Heart left ventricle (tissue), 16 donors: ENCODE measurements around the gene DCDC1. TPM values are rescaled to one million over a fixed set of nuclear protein-coding genes. Genes with fewer than 3 reads are reported as not detected.

Experiments used
- ATAC-seq, 4 donors: fragments of 200-7000 bp; cut with Tn5 transposase; one replicate each; pipeline ENCODE4 v1.9.1; 2020 to 2022; ENCODE audit warnings: moderate library complexity in 4 of 4, mild to moderate bottlenecking in 3 of 4, moderate number of reproducible peaks in 1 of 4
- DNase-seq, 5 donors: peaks; one replicate each; pipeline ENCODE4 v3.0.0-alpha.2; 2020
- H3K27ac ChIP-seq, 12 donors: fragments of 200-600 bp; sonication (generic) in 4 of 12; one replicate each; pipeline versions ENCODE4 v1.5.0 to v1.8.0; 2016 to 2022; ENCODE audit warnings: mild to moderate bottlenecking in 2 of 12
- H3K27me3 ChIP-seq, 9 donors: fragments of 200-600 bp; sonication (generic) in 2 of 9; one replicate each; pipeline versions ENCODE4 v1.5.1 to v1.8.0; 2016 to 2022; ENCODE audit warnings: mild to moderate bottlenecking in 3 of 9
- H3K36me3 ChIP-seq, 9 donors: fragments of 200-600 bp; sonication (generic) in 2 of 9; one replicate each; pipeline versions ENCODE4 v1.5.0 to v1.8.0; 2018 to 2022; ENCODE audit warnings: mild to moderate bottlenecking in 2 of 9
- H3K4me1 ChIP-seq, 12 donors: fragments of 200-600 bp; sonication (generic) in 4 of 12; one replicate each; pipeline versions ENCODE4 v1.5.0 to v1.8.0; 2016 to 2022; ENCODE audit warnings: mild to moderate bottlenecking in 3 of 12
- H3K4me3 ChIP-seq, 12 donors: fragments of 200-600 bp; sonication (generic) in 4 of 12; one replicate each; pipeline versions ENCODE4 v1.5.0 to v1.8.0; 2017 to 2022; ENCODE audit warnings: mild to moderate bottlenecking in 9 of 12, moderate library complexity in 4 of 12
- H3K9me3 ChIP-seq, 12 donors: fragments of 200-600 bp; sonication (generic) in 4 of 12; one replicate each; pipeline versions ENCODE4 v1.5.0 to v1.8.0; 2016 to 2022; ENCODE audit warnings: mild to moderate bottlenecking in 1 of 12
- CTCF ChIP-seq, 12 donors: fragments of 200-600 bp; sonication (generic) in 4 of 12; IDR thresholded peaks; one replicate each; pipeline versions ENCODE4 v1.5.0 to v1.8.0; 2018 to 2022; ENCODE audit warnings: antibody characterized with exemption in 12 of 12, mild to moderate bottlenecking in 5 of 12
- POLR2A ChIP-seq, 2 donors: fragments of 450-650 bp; IDR thresholded peaks; one replicate each; pipeline ENCODE4 v1.6.1; 2017; ENCODE audit warnings: antibody characterized with exemption in 2 of 2, mild to moderate bottlenecking in 2 of 2, moderate library complexity in 2 of 2
- WGBS, 4 donors: extraction: QIAGEN DNeasy Blood & Tissue Kit in 2 of 4; methylation state at CpG; one replicate each; pipeline versions ENCODE4 v1.1.5 to v1.1.7; 2013 to 2018; 5-methylcytosine and 5-hydroxymethylcytosine counted together
- intact Hi-C, 10 donors: fragments of 100-400 bp; cut with DNase I; formaldehyde crosslinking; loops; one replicate each; pipeline versions ENCODE4 v1.11.1 to v1.14.2; 2022
- polyA plus RNA-seq, 2 donors: library from polyadenylated mRNA; stranded (reverse); fragments of 200-250 nt; gene quantifications; one replicate each; pipeline ENCODE4 v1.2.3, GENCODE V29; 2013
- total RNA-seq, 9 donors: library from RNA; depleted of rRNA in 2 of 9; stranded (reverse); fragments of >200 nt in 2 of 9; fragmentation: NEBNext Ultra II Directional in 3 of 9; extraction: Animal tissue kit (Norgen Biotek cat#: 25700) in 3 of 9; gene quantifications; one replicate each; pipeline versions ENCODE4 v1.1.0 to v1.2.4, GENCODE V29; 2016 to 2023
- donor health status: ischemic (EF 13 %, LVEDD 7.1; RV severe dilation, severe dysfunction).
- donor health status: healthy with polysubstance abuse.
- donor health status: DM: no; HTN: yes; CAD: no.
- donor health status: DM: no; HTN: no; CAD: no.
- donor health status: ischemic (EF 25% LVEDD 6.9; RV normal size, moderate dysfunction).
- donor health status: ischemic (EF 25% LVEDD 5.7; RV mildly dilated, moderate dysfunction).
- donor health status: healthy.
- donor health status: DM: yes; HTN: yes; CAD: no.
- donor health status: ischemic (EF 35%, LVEDD 5.7; RV mildly dilated, moderate dysfunction).
- donor health status: nonischemic (EF 11% LVEDD 7.7; RV severe dilation, severe dysfunction).
- donor health status: DM: yes; HTN: yes; CAD: no.
- donor health status: PGD.
- donor health status: ischemic (EF 29% LVEDD 5.4; RV normal size, mild dysfunction).
- donor health status: nonischemic (EF 23%, LVEDD 6.1; RV moderate dilation, normal function).

Gene DCDC1
- total and polyA plus RNA-seq, 11 donors = 0.07 to 1.0 (median 0.12) TPM; not detected in 7

- peaks cover 0 to 9% (median 0%) of the 10 kb centered on the region in 12 donors for H3K4me1 ChIP-seq
- intact Hi-C loops = loop anchor here (2.0 to 10.0 kb wide), 15 partner anchors 59 to 1572 kb away; partner anchors contain the start of gene MPPED2 (in 3 of the 10)
- no peak for ATAC-seq
- H3K27ac ChIP-seq = no peak overlapping the region
- 82 to 92% (median 88%) methylated on average over 4 of the region's 4 CpGs for WGBS, 4 donors
- H3K9me3 ChIP-seq = no peaks in the 10 kb centered on the region
- no peak for TF ChIP-seq POLR2A (IDR thresholded peaks at IDR 0.05)
- no peak for TF ChIP-seq CTCF (IDR thresholded peaks at IDR 0.05)
- no peaks in the 10 kb centered on the region for H3K36me3 ChIP-seq
- DNase-seq = no peak
- H3K4me3 ChIP-seq = no peak overlapping the region
- H3K27me3 ChIP-seq = no peaks in the 10 kb centered on the region
Observed at GRCh38 chr11:30916764-30917163, 452.8 kb downstream of the DCDC1 start.

DNA sequence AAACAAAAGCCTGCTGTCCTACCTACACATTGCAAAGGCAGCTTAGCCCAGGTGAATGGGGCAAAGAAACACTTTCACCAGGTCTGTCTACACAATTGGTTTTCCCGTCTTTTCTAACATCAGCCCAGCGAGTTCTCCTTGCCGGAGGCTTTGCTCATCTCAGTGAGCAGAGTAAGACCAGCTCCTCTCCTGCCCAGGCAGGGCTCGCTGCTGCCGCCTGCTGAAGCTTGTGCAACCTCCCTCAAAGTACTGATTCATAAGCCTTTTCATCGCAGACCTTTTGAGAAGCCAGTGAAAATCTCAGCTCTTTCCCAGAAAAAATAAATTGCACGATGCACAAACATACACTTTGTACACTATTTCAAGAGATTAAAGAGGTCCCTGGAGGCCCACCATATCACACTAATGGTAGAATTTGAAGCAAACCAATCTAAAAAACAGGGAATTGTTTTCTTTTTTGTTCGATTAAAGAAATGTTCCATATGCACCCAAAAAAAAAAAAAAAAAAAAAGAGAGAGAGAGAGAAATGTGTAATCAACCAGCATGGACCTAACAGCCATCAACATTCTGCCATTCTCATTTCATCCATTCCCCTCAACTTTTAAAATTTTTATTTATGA is 455.3 kb downstream of the DCDC1 start:
- H3K9me3 ChIP-seq = no peaks in the 10 kb centered on the region
- no peak overlapping the region for H3K4me3 ChIP-seq
- H3K4me1 ChIP-seq = peaks cover 0 to 4% (median 0%) of the 10 kb centered on the region in 12 donors
- H3K27me3 ChIP-seq = no peaks in the 10 kb centered on the region
- DNase-seq (peak; percentile 51 to 80 (median 65)), ATAC-seq (peak; percentile 47 to 90 (median 81))
- no peak overlapping the region for H3K27ac ChIP-seq
- TF ChIP-seq CTCF (IDR thresholded peaks at IDR 0.05) (peak; percentile 59 to 83 (median 68)), POLR2A (IDR thresholded peaks at IDR 0.05) (no peak)
- 9 to 19% (median 14%) methylated on average over 8 of the region's 8 CpGs for WGBS, 4 donors
- intact Hi-C loops = loop anchor here (5.0 to 10.0 kb wide), 11 partner anchors 52 to 1569 kb away; partner anchors contain the start of gene MPPED2 (in 2 of the 10)
- H3K36me3 ChIP-seq = no peaks in the 10 kb centered on the region

GRCh38 chr11:30911247-30911646 is 458.3 kb downstream of the DCDC1 start:
- ATAC-seq (no peak), DNase-seq (no peak)
- TF ChIP-seq POLR2A (IDR thresholded peaks at IDR 0.05) (no peak), CTCF (IDR thresholded peaks at IDR 0.05) (no peak)
- intact Hi-C loops = loop anchor here (5.0 to 10.0 kb wide), 11 partner anchors 49 to 1566 kb away; partner anchors contain the start of gene MPPED2 (in 2 of the 10)
- Histone ChIP-seq H3K9me3 (no peaks in the 10 kb centered on the region), H3K4me1 (peaks cover 0 to 4% (median 0%) of the 10 kb centered on the region in 12 donors), H3K27me3 (no peaks in the 10 kb centered on the region), H3K4me3 (no peak overlapping the region), H3K27ac (no peak overlapping the region), H3K36me3 (no peaks in the 10 kb centered on the region)

GRCh38 chr11:30908857-30909256 is 460.7 kb downstream of the DCDC1 start:
- DNase-seq (no peak), ATAC-seq (no peak)
- Histone ChIP-seq H3K36me3 (no peaks in the 10 kb centered on the region), H3K9me3 (no peaks in the 10 kb centered on the region), H3K4me1 (peaks cover 0 to under 1% (median 0%) of the 10 kb centered on the region in 12 donors), H3K4me3 (no peak overlapping the region), H3K27ac (no peak overlapping the region), H3K27me3 (no peaks in the 10 kb centered on the region)
- intact Hi-C loops = no loop called here
- TF ChIP-seq POLR2A (IDR thresholded peaks at IDR 0.05) = no peak
- TF ChIP-seq CTCF (IDR thresholded peaks at IDR 0.05) = no peak
- WGBS, 4 donors = 87 to 95% (median 92%) methylated on average over 1 of the region's 1 CpG
